ENCODE results near the gene GDI1.

Gene GDI1

DNA sequence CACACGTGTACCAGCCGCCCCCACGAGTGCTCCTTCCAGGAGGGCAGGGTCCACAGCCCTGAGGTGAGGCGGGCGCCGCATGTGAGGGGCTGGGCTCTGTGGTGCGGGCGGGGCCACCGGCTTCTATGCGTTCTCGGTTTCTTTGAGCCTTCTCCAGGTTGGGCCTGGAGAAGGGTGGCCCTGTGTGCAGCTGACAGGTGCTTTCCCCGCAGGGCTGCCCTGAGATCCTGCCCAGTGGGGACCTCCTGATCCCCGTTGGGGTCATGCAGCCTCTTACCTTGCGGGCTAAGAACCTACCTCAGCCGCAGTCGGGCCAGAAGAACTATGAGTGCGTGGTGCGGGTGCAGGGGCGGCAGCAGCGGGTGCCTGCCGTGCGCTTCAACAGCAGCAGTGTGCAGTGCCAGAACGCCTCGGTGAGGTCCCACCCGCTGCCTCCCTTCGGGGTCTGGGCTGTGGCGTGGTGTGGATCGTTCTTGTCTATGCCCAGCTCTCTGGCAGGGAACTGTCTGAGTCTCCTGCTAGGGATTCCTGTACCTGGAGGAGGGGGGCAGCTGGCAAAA lies 27.9 kb downstream of the GDI1 start:
- DNase-seq (ENCODE audit: low spot score) = no peak
- no peak overlapping the region for H3K27ac ChIP-seq
- H3K4me3 ChIP-seq = no peak overlapping the region
- TF ChIP-seq, protein P1, sequence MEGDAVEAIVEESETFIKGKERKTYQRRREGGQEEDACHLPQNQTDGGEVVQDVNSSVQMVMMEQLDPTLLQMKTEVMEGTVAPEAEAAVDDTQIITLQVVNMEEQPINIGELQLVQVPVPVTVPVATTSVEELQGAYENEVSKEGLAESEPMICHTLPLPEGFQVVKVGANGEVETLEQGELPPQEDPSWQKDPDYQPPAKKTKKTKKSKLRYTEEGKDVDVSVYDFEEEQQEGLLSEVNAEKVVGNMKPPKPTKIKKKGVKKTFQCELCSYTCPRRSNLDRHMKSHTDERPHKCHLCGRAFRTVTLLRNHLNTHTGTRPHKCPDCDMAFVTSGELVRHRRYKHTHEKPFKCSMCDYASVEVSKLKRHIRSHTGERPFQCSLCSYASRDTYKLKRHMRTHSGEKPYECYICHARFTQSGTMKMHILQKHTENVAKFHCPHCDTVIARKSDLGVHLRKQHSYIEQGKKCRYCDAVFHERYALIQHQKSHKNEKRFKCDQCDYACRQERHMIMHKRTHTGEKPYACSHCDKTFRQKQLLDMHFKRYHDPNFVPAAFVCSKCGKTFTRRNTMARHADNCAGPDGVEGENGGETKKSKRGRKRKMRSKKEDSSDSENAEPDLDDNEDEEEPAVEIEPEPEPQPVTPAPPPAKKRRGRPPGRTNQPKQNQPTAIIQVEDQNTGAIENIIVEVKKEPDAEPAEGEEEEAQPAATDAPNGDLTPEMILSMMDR (IDR thresholded peaks at IDR 0.05) = no peak

DNA sequence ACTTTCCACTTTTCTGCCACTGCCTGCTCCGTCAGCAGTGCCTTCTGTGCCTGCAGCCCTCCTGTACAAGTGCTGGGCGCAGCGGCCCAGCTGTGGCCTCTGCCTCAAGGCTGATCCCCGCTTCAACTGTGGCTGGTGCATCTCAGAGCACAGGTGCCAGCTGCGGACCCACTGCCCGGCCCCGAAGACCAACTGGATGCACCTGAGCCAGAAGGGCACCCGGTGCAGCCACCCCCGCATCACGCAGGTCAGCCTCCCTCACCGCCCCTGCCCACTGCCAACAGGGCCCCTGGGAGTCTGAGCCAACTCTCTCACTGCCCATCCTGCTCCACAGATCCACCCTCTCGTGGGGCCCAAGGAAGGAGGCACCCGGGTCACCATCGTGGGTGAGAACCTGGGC lies 28.6 kb downstream of the GDI1 start:
- H3K4me3 ChIP-seq = no peak overlapping the region
- no peak for DNase-seq (ENCODE audit: low spot score)
- TF ChIP-seq, protein P1 (IDR thresholded peaks at IDR 0.05) = no peak
- H3K27ac ChIP-seq = no peak overlapping the region

DNA sequence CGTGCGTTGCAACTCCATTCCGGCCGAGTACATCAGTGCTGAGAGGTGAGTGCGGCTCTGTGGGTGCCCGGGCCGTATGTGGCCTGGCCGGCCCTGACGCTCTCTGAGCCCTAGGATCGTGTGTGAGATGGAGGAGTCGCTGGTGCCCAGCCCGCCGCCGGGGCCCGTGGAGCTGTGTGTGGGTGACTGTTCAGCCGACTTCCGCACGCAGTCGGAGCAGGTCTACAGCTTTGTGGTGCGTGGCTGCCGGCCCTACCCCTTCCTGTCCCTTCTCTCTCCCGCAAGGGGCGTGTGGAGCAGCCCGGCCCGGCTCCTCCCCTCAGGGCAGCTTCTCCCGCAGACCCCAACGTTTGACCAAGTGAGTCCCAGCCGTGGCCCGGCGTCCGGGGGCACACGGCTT lies 29.1 kb downstream of the GDI1 start:
- TF ChIP-seq, protein P1 (IDR thresholded peaks at IDR 0.05) = no peak
- Histone ChIP-seq H3K27ac (no peak overlapping the region), H3K4me3 (no peak overlapping the region)
- no peak for DNase-seq (ENCODE audit: low spot score)

DNA sequence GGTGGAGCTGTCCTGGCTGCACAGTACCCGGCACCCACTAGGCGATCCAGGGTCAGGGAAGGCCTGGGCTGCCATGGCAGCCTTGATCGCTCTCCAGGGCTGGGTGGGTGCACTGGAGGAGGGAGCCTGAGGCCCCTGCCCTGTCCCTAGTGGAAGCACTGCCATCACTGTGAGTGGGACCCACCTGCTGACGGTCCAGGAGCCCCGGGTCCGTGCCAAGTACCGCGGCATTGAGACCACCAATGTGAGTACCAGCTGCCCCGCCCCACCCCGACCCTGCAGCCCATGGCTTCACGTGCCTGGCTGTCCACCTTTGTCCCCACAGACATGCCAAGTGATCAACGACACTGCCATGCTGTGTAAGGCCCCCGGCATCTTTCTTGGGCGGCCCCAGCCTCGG lies 30.0 kb downstream of the GDI1 start:
- DNase-seq (ENCODE audit: low spot score) = no peak
- TF ChIP-seq, protein P1 (IDR thresholded peaks at IDR 0.05) = no peak
- Histone ChIP-seq H3K27ac (no peak overlapping the region), H3K4me3 (no peak overlapping the region)

DNA sequence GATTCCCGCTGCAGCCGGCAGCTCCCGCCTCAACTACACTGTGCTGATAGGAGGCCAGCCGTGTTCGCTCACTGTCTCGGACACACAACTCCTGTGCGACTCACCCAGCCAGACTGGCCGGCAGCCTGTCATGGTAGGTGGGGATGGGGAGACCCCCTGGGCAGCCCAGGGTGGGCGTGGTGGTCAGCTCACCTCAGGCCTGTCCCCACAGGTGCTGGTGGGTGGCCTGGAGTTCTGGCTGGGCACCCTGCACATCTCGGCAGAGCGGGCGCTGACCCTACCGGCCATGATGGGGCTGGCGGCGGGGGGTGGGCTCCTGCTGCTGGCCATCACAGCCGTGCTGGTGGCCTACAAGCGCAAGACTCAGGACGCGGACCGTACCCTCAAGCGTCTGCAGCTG lies 30.6 kb downstream of the GDI1 start:
- Histone ChIP-seq H3K4me3 (no peak overlapping the region), H3K27ac (no peak overlapping the region)
- no peak for DNase-seq (ENCODE audit: low spot score)
- TF ChIP-seq, protein P1 (IDR thresholded peaks at IDR 0.05) = no peak

DNA sequence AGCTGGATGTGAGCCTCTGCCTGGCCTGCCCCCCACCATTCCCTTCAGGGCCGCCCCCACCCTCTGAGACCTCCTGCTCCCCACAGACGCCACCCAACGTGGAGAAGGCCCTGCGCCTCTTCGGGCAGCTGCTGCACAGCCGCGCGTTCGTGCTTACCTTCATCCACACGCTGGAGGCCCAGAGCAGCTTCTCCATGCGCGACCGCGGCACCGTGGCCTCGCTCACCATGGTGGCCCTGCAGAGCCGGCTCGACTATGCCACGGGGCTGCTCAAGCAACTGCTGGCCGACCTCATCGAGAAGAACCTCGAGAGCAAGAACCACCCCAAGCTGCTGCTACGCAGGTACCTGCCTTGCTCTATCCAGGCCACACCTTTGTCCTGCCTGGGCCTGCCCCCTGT lies 31.3 kb downstream of the GDI1 start:
- Histone ChIP-seq H3K27ac (no peak overlapping the region), H3K4me3 (no peak overlapping the region)
- no peak for DNase-seq (ENCODE audit: low spot score)
- TF ChIP-seq, protein P1 (IDR thresholded peaks at IDR 0.05) = no peak

DNA sequence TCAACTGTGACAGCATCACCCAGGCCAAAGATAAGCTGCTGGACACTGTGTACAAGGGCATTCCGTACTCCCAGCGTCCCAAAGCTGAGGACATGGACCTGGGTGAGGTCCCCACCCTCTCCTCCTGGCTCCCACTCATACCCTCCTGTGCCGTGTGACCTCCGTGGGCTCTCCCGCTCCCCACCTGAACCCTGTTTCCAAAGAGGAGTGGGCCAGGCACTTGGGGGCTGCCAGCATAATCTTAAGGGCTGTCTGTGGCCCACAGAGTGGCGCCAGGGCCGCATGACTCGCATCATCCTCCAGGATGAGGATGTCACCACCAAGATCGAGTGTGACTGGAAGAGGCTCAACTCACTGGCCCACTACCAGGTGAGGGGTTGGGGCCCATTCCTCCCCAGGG lies 32.2 kb downstream of the GDI1 start:
- no peak overlapping the region for H3K27ac ChIP-seq
- no peak for DNase-seq (ENCODE audit: low spot score)
- no peak overlapping the region for H3K4me3 ChIP-seq
- TF ChIP-seq, protein P1 (IDR thresholded peaks at IDR 0.05) = no peak
